DLD1 (cell line): Measurements from ENCODE around the gene MGAT4B.
"Not testable (repeated sequence)": the region's sequence is repeated elsewhere in the genome, so short reads cannot be mapped to it uniquely, and the experiment has no call there.

Experiments used
- in situ Hi-C: cut with HindIII; loops from 2 replicates; pipeline ENCODE4 v1.10.0; 2017; ENCODE audit warnings: low sequenced_read_pairs

Gene MGAT4B

DNA sequence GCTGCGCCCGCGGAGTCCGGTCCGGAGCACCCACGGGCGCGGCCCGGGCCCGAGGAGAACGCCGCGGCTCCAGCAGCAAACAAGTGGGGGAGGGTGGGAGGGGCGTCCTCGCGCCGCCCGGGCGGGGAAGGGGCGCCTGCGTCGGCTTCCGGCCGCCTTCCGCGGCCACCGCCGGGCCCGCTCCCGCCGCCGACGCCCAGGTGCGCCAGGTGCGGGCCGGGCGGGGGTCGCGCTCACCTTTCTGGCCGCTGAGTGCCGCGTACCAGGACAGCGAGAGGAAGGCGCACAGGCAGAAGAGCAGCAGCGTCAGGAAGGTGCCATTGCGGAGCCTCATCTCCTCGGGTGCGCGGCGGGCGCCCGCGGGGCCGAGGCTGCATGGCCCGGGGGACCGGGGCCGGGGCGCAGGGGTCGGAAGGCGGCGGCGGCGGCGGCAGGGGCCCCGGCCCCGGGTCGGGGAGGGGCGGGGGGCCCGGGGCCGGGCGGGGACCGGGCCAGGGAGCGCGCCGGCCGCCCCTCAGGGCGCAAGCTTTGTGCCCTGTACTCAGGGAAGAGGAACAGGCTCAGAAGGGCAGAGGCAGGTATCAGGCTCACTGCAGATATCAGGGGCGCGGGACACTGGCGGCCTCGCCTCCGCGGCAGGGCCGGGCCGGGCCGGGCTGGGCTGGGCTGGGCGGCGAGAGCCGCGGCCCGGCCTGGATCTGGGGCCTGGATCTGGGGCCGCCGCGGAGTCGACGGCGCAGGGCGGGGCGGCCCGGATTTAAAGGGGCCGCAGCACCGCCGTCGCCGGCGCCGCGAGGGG lies at the start of gene MGAT4B:
Gene MGAT4B, minus strand, starts transcription at position 617 of the 799 bp plus-strand sequence. Its CDS starts 283 bp downstream, at position 334.
- in situ Hi-C loops, result no loop called here

DNA sequence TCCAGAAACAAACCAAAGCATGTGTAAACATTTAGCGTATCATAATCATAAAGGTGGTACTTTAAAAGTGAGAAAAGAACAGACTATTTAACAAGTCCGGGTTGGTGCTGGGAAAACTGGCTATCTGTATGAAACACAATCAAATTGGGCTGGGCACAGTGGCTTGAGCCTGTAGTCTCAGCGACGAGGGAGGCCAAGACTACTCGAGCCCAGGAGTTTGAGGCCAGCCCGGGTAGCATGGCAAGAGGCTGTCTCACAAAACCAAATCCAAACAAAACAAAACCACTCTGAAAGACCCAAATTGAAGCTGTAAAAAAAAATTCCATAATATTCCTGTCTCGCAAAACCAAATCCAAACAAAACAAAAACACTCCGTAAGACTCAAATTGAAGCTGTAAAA lies 47.7 kb upstream of the MGAT4B start:
- in situ Hi-C loops, result no loop called here

DNA sequence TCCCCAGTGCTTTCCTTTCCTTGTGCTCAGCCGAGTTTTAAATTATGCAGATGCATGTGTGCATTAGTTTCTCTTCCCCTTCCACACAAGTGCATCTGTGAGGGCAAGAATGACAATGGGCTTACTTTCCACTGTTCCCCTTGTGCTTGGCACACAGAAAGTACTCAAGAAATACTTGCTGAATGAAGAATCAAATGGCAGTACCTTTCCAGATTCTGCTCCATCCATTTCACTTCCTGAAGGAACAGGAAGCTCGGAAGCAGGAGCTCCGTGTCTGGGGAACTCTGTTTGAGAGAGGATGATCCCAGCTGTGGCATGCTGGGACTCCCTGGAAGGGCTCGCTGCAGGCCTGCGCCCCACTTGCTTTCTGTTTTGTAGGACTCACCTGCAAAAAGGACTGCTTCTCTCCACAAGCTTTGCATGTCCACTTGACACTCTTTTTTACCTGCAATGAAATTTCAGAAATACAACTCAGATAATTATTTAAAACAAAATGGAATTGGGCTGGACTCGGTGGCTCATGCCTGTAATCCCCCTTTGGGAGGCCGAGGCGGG lies 46.4 kb upstream of the MGAT4B start:
- in situ Hi-C loops, result no loop called here

DNA sequence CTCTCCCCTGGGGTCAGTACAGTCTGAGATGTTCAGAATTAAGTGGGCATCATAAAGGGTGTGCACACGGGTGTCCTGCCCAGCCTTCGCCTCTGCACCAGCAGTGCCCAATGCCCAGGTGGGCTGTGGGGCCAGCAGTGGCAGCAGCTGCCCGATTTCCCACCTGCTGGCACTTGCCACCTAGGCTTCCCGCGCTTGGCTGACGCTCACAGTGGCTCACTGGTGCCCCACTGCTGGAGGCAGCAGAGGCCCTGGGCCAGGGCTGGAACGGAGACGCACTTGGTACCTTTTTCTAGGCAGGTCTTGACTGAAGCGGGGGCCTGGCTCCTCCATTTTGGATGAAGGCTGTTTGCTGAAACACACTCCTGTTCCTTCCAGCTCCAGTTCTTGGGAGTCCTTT lies 35.0 kb upstream of the MGAT4B start:
- in situ Hi-C loops, result no loop called here

DNA sequence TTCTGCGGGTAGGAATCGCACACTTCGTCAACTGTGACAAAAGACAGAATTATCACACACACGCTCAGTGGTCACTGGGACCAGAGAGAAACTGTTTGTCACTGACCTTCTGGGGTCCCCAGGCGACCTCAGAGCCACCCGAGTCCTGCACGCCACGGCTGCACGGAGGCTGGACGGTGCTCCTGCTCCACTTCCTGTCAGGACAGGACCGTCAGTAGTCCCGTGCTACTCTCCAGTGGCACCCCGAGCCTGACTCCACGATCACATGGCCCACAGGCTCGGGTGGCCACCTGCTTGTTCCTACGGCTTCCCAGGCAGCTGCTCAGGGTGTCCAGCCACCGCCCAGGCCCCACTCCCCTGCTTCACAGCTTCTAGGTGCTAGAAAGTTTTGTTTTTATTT lies 34.1 kb upstream of the MGAT4B start:
- in situ Hi-C loops, result no loop called here

DNA sequence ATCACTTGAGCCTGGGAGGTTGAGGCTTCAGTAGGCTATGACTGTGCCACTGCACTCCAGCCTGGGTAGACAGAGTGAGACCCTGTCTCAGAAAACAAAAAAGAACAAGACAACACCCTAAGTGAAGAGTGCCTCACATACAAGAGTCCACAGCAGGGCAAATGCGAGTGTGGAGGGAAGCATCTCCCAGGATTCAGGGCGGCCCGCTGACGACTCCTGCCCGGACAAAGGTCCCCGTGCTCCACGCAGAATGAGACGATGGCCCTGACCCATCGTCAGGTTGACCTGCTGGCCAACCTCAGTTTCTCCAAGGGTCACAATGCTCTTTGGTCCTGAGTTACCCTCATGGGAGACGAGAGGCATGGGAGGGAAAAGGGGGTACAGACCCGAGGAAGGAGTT lies 33.7 kb upstream of the MGAT4B start:
- in situ Hi-C loops, result no loop called here

DNA sequence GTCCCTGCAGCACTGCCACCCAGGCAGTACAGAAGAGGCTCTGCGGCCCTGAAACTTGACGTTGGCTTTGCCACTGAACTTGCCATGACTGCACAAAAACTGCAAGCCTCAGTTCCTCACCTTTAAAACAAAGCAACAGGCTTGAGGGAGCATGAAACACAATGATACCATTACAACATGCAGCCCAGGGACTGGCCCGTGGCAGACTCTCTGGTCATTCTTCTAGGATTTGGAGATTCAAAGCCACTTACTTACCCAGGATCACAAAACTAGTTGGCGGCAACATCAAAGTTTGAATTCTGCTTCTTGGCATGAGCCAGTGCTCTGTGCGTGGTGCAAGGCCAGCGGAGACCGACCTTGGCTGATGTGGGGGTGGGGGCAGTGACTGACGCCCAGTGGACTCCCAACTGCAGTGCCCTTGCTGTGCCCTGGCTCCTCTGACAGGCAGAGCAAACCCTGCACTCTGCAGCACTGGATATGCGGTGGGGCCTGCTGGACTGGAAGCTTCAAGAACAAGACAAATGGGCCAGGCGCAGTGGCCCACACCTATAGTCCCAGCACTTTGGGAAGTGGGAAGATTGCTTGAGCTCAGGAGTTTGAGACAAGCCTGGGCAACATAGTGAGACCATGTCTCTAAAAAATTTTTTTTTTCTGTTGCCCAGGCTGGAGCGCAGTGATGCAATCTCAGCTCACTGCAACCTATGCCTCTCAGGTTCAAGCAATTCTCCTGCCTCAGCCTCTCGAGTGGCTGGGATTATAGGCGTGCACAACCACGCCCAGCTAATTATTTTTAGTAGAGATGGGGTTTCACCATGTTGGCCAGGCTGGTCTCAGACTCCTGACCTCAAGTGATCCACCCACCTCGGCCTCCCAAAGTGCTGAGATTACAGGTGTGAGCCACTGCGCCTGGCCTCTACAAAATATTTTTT lies 32.9 kb upstream of the MGAT4B start:
- in situ Hi-C loops, result no loop called here

DNA sequence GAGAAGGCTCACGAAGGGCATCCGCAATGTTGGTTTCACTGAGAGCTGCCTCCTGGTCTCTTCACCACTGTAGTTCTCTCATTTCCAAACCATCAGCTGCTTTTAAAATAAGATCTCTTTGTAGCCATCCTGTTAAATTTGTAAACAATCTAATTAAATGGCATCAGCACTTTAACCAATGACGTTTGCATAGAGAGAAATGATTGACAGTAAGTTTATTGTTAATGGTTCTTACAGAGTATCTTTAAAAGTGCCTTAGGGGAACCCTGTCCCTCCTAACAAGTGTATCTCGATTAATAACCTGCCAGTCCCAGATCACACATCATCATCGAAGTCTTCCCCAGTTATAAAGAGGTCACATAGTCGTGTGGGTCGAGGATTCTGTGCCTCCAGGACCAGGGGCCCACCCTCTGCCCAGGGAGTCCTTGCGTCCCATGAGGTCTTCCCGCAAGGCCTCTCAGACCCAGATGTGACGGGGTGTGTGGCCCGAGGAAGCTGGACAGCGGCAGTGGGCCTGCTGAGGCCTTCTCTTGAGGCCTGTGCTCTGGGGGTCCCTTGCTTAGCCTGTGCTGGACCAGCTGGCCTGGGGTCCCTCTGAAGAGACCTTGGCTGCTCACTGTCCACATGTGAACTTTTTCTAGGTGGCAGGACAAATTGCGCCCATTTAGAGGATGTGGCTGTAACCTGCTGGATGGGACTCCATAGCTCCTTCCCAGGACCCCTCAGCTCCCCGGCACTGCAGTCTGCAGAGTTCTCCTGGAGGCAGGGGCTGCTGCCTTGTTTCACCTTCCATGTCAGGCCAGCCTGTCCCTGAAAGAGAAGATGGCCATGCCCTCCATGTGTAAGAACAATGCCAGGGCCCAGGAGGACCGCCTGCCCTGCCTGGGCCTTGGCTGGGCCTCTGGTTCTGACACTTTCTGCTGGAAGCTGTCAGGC lies 30.7 kb upstream of the MGAT4B start:
- in situ Hi-C loops, result no loop called here

DNA sequence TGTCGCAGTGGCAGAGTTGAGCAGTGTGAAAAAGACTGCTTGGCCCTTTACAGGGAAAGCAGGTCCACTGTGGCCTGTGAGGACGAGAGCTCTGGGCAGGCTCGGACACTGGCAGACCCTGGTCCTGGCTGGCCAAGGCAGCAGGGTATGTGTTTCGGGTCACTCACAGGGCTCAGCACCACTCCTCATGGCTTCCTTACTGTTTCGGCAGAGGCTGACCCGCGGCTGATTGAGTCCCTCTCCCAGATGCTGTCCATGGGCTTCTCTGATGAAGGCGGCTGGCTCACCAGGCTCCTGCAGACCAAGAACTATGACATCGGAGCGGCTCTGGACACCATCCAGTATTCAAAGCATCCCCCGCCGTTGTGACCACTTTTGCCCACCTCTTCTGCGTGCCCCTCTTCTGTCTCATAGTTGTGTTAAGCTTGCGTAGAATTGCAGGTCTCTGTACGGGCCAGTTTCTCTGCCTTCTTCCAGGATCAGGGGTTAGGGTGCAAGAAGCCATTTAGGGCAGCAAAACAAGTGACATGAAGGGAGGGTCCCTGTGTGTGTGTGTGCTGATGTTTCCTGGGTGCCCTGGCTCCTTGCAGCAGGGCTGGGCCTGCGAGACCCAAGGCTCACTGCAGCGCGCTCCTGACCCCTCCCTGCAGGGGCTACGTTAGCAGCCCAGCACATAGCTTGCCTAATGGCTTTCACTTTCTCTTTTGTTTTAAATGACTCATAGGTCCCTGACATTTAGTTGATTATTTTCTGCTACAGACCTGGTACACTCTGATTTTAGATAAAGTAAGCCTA lies 29.8 kb upstream of the MGAT4B start:
- in situ Hi-C loops, result no loop called here

DNA sequence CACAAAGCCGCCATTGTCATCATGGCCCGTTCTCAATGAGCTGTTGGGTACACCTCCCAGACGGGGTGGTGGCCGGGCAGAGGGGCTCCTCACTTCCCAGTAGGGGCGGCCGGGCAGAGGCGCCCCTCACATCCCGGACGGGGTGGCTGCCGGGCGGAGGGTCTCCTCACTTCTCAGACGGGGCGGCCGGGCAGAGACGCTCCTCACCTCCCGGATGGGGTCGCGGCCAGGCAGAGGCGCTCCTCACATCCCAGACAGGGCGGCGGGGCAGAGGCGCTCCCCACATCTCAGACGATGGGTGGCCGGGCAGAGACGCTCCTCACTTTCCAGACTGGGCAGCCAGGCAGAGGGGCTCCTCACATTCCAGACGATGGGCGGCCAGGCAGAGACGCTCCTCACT lies 28.2 kb upstream of the MGAT4B start:
- in situ Hi-C loops, result not testable (repeated sequence)

DNA sequence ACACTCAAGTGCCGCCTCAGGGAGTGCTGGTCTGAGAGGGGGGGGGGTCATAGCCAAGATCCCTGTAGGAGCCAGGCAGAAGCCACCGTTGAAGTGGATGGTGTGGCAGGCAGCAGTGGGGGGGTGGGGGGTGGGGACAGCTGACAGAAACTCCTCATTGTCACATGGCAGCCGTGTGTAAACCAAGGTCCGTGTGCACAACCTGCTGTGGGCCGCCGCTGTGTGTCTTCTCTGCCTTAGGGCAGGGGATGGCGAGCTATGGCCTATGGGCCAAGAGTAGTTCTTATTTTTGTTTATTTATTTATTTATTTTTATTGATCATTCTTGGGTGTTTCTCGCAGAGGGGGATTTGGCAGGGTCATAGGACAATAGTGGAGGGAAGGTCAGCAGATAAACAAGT lies 27.5 kb upstream of the MGAT4B start:
- in situ Hi-C loops, result no loop called here

DNA sequence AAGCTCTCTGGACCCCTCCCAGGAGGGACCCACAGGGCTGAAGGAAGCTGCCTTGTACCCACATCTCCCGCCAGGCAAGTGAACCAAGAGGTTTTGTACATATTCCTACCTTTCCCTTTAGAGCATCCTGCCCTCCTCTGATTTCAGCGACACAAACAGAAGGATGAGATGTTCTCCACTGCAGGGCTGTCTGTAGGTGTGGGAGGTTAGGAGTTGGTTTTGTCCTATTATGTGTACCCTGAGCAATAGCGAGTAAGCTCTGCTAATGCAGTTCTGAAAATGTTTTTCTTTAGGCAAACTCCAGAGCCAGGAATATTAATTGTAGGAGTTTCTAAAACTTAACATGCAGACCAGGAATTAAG lies 27.0 kb upstream of the MGAT4B start:
- in situ Hi-C loops, result no loop called here

DNA sequence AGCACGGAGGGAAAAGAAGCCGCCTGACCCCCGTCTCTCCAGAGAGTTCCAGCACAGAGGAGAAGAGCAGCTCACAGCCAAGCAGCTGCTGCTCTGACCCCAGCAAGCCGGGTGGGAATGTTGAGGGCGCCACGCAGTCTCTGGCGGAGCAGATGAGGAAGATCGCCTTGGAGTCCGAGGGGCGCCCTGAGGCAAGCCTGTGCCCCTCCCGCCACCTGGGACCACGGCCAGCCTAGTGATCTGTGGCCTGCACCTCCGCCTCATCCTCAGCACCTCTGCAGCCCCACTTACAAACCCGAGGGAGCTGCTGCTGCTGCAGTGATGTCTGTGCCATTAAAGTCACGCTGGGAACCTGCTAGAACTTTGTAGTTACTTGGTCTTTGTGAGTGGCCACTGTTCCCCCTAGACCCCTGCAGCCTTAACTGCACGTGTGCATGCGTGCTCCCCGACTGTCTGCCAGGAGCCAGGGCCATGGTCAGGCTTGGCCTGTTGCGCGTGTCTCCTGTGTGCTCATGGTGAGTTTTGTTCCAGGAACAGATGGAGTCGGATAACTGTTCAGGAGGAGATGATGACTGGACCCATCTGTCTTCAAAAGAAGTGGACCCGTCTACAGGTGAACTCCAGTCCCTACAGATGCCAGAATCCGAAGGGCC lies 26.5 kb upstream of the MGAT4B start:
- in situ Hi-C loops, result no loop called here

DNA sequence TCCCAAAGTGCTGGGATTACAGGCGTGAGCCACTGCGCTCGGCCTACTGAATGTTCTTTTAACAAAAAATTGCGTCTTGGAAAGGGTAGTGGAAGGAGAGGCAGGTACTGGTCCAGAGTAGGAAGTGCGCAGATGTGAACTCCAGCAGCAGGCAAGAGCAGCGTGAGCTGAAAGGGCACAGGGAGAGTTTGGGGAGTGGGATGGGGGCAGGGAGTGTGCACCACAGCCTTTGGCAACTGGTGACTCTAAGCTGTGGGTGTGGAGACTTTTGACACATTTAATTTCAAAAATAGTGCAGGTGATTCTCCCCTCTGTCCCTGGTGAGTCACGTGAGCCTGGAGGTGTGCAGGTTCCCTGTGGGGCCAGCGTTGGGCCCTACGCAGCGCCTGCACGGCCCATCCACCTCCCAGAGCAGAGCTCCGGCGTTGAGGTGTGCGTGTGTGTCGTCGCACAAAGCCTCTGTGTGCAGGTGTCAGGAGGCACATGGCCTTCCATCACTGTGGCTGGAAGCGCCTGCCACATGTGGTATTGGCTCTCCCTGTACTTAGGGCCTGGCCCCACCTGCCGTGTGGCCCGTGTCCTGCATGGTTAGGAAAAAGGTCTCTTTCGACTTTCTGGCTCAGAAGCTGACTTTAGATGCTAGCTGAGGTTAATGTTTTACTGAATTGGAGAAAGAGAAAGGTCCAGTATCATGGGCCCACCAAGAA lies 25.5 kb upstream of the MGAT4B start:
- in situ Hi-C loops, result no loop called here

DNA sequence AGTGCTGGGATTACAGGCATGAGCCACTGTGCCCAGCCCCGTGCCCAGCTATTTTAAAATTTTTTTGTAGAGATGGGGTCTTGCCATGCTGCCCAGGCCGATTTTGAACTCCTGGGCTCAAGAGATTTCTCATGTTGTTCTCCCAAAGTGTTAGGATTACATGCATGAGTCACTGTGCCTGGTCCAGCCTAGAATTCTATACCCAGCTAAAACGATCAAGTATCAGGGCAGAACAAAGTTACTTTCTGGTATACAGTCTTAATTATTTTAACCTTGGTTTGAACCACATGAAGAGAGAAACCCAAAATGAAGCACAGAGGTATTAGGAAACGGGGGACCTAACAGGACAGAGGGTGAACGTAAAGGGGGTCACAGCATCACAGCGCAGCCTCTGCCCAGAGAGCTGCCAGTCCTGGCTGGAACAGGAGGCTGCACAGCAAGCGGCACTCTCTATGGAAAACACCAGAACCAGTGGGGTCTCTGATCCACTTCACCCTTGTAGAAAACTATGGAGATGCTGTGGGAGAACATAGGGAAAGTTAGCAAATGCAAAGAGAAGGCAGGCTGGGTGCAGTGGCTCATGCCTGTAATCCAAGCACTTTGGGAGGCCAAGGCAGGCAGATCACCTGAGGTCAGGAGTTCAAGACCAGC lies 24.3 kb upstream of the MGAT4B start:
- in situ Hi-C loops, result no loop called here

DNA sequence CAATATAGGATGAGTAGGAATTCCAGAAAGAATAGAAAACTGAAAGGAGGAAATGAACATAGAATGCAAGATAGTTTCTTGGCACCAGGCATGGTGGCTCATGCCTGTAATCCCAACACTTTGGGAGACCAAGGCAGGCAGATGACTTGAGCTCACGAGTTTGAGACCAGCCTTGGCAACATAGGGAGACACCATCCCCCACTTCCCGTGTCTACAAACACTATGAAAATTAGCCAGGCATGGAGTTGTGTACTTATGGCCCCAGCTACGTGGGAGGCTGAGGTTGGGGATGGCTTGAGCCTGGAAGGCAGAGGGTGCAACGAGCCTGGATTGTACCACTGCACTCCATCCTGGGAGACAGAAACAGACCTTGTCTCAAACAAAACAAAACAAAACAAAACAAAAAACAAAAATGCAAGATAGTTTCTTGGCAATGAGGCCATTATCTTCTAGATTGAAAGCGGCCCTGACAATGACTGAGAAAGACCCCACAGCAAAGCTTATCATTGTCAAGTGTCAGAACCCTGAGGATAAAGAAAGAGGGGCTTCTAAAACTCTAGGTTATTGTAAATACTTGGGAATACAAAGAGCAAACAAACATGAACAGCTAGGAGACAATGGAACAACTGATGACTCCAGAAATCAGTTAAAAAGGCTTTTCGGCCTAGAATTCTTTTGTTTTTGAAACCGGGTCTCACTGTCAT lies 23.2 kb upstream of the MGAT4B start:
- in situ Hi-C loops, result no loop called here

DNA sequence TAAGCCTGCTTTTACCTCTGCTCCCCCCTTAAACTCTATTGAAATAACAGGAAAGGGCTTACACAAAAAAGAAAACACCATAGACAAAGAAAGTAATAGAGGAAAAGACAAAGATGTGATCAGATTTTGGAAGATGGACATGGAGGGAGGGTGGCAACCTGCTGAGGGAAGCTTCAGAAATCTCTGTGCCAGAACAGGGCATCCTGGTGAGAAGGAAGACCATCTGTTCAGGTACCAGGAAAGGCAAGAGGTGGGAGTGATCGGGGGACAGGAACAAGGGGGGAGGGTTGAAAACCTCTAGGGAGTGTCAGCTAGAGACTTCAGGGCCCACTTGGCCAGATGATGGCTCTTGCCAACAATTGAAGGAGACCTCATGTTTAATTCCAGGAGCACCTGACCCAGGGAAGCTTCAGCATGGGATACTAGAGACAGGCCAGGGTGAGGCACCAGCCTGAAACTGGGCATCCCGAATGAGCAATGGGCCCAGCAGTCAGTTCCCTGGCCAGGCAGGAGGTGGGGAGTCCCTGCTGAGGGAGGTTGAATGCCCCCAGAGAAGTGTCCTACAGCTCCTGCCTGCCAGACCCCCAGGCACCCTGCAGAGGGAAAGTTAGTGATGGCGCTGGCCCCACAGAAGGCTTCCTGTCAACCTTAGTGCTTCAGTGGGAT lies 22.2 kb upstream of the MGAT4B start:
- in situ Hi-C loops, result no loop called here
